PFSK-1 (cell line): Measurements from ENCODE around the gene TANGO6.

Source experiments
- POLR2AphosphoS5 ChIP-seq: IDR thresholded peaks from 2 replicates; pipeline ENCODE4 v1.6.1; 2012; ENCODE audit warnings: low read depth, mild to moderate bottlenecking, control low read depth, low read length, moderate library complexity
- SIN3A ChIP-seq: IDR thresholded peaks from 2 replicates; pipeline ENCODE4 v1.6.1; 2012; ENCODE audit warnings: mild to moderate bottlenecking, low read length, moderate library complexity, borderline replicate concordance; ENCODE audit not compliant: insufficient read depth
- TF ChIP-seq, protein P1 (sequence below), 2 experiments: IDR thresholded peaks; 2 replicates each; pipeline versions ENCODE4 v1.6.1 to v1.8.0; 2011 to 2012; ENCODE audit warnings: low read depth in 2 of 2, low read length in 2 of 2, control low read depth in 1 of 2, inconsistent platforms in 1 of 2, mild to moderate bottlenecking in 1 of 2, moderate library complexity in 1 of 2; ENCODE audit not compliant: insufficient read depth in 1 of 2

DNA sequence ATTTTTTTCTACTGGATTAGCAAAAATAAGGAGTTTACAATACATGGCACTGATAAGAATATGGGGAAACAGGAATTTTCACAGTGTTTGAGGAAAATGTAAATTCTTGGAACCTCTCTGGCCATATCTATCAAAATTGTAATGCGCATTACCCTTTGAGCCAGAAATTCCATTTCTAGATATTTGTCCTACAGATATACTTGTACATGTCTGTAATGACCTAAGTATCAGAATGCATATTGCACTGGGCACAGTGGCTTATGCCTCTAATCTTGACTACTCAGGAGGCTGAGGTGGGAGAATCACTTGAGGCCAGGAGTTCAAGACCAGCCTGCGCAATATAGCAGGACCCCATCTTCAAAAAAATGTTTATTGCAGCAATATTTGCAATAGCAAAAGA is 236.4 kb downstream of the TANGO6 start:
- TF ChIP-seq POLR2AphosphoS5 (no peak), SIN3A (no peak)
- TF ChIP-seq, protein P1, sequence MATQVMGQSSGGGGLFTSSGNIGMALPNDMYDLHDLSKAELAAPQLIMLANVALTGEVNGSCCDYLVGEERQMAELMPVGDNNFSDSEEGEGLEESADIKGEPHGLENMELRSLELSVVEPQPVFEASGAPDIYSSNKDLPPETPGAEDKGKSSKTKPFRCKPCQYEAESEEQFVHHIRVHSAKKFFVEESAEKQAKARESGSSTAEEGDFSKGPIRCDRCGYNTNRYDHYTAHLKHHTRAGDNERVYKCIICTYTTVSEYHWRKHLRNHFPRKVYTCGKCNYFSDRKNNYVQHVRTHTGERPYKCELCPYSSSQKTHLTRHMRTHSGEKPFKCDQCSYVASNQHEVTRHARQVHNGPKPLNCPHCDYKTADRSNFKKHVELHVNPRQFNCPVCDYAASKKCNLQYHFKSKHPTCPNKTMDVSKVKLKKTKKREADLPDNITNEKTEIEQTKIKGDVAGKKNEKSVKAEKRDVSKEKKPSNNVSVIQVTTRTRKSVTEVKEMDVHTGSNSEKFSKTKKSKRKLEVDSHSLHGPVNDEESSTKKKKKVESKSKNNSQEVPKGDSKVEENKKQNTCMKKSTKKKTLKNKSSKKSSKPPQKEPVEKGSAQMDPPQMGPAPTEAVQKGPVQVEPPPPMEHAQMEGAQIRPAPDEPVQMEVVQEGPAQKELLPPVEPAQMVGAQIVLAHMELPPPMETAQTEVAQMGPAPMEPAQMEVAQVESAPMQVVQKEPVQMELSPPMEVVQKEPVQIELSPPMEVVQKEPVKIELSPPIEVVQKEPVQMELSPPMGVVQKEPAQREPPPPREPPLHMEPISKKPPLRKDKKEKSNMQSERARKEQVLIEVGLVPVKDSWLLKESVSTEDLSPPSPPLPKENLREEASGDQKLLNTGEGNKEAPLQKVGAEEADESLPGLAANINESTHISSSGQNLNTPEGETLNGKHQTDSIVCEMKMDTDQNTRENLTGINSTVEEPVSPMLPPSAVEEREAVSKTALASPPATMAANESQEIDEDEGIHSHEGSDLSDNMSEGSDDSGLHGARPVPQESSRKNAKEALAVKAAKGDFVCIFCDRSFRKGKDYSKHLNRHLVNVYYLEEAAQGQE (IDR thresholded peaks at IDR 0.05; ENCODE audit: insufficient read depth in 1 of 2, low read depth in 2 of 2, low read length in 2 of 2) = no peak
